ENCODE measurements around the gene TUBB2B.

DNA sequence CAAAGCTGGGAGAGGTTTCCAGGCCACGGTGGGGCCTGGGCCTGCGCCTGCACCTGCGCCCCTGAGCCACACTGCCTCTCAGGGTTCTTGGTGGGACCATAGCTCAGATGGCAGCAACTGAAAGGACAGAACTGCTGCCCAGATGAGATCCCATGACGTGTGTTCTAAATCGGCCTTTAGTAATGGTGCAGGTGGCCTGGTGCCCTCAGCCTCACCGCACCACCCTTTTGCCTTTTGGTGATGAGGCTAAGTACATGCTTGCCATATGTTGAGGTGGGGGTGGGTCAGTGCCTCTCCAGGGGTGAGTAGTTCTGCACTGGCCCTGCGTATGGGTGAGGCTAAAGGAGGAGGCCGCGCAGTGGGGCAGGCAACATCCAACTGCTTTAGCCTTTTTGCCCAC is 38.7 kb upstream of the TUBB2B start:
- no peak for TF ChIP-seq POLR2A (IDR thresholded peaks at IDR 0.05)
- TF ChIP-seq, protein P1, sequence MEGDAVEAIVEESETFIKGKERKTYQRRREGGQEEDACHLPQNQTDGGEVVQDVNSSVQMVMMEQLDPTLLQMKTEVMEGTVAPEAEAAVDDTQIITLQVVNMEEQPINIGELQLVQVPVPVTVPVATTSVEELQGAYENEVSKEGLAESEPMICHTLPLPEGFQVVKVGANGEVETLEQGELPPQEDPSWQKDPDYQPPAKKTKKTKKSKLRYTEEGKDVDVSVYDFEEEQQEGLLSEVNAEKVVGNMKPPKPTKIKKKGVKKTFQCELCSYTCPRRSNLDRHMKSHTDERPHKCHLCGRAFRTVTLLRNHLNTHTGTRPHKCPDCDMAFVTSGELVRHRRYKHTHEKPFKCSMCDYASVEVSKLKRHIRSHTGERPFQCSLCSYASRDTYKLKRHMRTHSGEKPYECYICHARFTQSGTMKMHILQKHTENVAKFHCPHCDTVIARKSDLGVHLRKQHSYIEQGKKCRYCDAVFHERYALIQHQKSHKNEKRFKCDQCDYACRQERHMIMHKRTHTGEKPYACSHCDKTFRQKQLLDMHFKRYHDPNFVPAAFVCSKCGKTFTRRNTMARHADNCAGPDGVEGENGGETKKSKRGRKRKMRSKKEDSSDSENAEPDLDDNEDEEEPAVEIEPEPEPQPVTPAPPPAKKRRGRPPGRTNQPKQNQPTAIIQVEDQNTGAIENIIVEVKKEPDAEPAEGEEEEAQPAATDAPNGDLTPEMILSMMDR (IDR thresholded peaks at IDR 0.05), result no peak

Measured in sigmoid colon (tissue), 3 donors.